Osteocyte (in vitro differentiated cells): ENCODE results near the gene C2orf74. TPM values are rescaled to one million over a fixed set of nuclear protein-coding genes. Genes with fewer than 3 reads are reported as not detected.
"Not testable (repeated sequence)": the region's sequence is repeated elsewhere in the genome, so short reads cannot be mapped to it uniquely, and the experiment has no call there.

ENCODE experiments used
- DNase-seq: peaks from one replicate; pipeline ENCODE4 v3.0.0; 2021; ENCODE audit warnings: mixed read lengths; ENCODE audit not compliant: unreplicated experiment; ENCODE audit errors: extremely low spot score
- H3K27ac Mint-ChIP-seq: one replicate; pipeline ENCODE4 v1.8.0; 2021; ENCODE audit warnings: mild to moderate bottlenecking, mixed read lengths; ENCODE audit not compliant: unreplicated experiment
- H3K27me3 Mint-ChIP-seq: one replicate; pipeline ENCODE4 v1.8.0; 2021; ENCODE audit warnings: mixed read lengths; ENCODE audit not compliant: unreplicated experiment
- H3K36me3 Mint-ChIP-seq: one replicate; pipeline ENCODE4 v1.8.0; 2021; ENCODE audit warnings: mixed read lengths; ENCODE audit not compliant: unreplicated experiment
- H3K4me1 Mint-ChIP-seq: one replicate; pipeline ENCODE4 v1.8.0; 2021; ENCODE audit warnings: mixed read lengths; ENCODE audit not compliant: unreplicated experiment
- H3K4me3 Mint-ChIP-seq: one replicate; pipeline ENCODE4 v1.8.0; 2021; ENCODE audit warnings: mild to moderate bottlenecking, moderate library complexity, mixed read lengths; ENCODE audit not compliant: unreplicated experiment
- H3K9me3 Mint-ChIP-seq: one replicate; pipeline ENCODE4 v1.8.0; 2021; ENCODE audit warnings: mixed read lengths; ENCODE audit not compliant: unreplicated experiment
- CTCF ChIP-seq: fragments of 200-600 bp; sonication (generic); IDR thresholded peaks from 2 replicates; pipeline ENCODE4 v1.5.0; 2021; ENCODE audit warnings: antibody characterized with exemption, mild to moderate bottlenecking, moderate library complexity
- total RNA-seq: library from RNA; stranded (reverse); gene quantifications from 2 replicates; pipeline ENCODE4 v1.2.1, GENCODE V29; 2021

C2orf74 gene
- total RNA-seq, 1 donor from 2014 or later: 9.2 TPM

GRCh38 chr2:61157371-61158003 lies 4.5 kb upstream of the C2orf74 start:
- Mint-ChIP-seq H3K27me3 (no peaks in the 10 kb centered on the region), H3K4me1 (no peaks in the 10 kb centered on the region), H3K4me3 (no peak overlapping the region), H3K9me3 (peaks cover 8% of the 10 kb centered on the region), H3K27ac (no peak overlapping the region), H3K36me3 (peaks cover 27% of the 10 kb centered on the region)
- no peak for TF ChIP-seq CTCF
- no peak for DNase-seq

- no peak for DNase-seq
- Mint-ChIP-seq H3K9me3 (peaks cover 8% of the 10 kb centered on the region), H3K27ac (no peak overlapping the region), H3K4me3 (no peak overlapping the region), H3K36me3 (peaks cover 32% of the 10 kb centered on the region), H3K27me3 (no peaks in the 10 kb centered on the region), H3K4me1 (no peaks in the 10 kb centered on the region)
- TF ChIP-seq CTCF: no peak
Measured at GRCh38 chr2:61158356-61158955, 3.5 kb upstream of the C2orf74 start.

GRCh38 chr2:61162721-61163120 lies 733 bp downstream of the C2orf74 start:
- Mint-ChIP-seq H3K4me3 (no peak overlapping the region), H3K27me3 (no peaks in the 10 kb centered on the region), H3K4me1 (no peaks in the 10 kb centered on the region), H3K9me3 (peaks cover 8% of the 10 kb centered on the region), H3K27ac (no peak overlapping the region), H3K36me3 (peaks cover 50% of the 10 kb centered on the region)
- no peak for TF ChIP-seq CTCF
- no peak for DNase-seq

GRCh38 chr2:61165082-61165481 lies 3.1 kb downstream of the C2orf74 start:
- DNase-seq, H3K27ac Mint-ChIP-seq, H3K27me3 Mint-ChIP-seq, H3K4me3 Mint-ChIP-seq, H3K9me3 Mint-ChIP-seq, H3K4me1 Mint-ChIP-seq: not testable (repeated sequence)
- H3K36me3 Mint-ChIP-seq: peaks cover 38% of the 10 kb centered on the region

GRCh38 chr2:61165946-61166345 lies 4.0 kb downstream of the C2orf74 start:
- Mint-ChIP-seq H3K27me3 (no peaks in the 10 kb centered on the region), H3K36me3 (peaks cover 35% of the 10 kb centered on the region), H3K4me1 (no peaks in the 10 kb centered on the region), H3K27ac (no peak overlapping the region), H3K4me3 (no peak overlapping the region), H3K9me3 (no peaks in the 10 kb centered on the region)
- no peak for TF ChIP-seq CTCF
- no peak for DNase-seq
